Ovary (tissue), 3 donors: ENCODE measurements around the gene BRCA1.

ENCODE experiments used
- CTCF ChIP-seq, 3 donors: fragments of 450-650 bp in 2 of 3; fragments of 200-600 bp in 1 of 3; IDR thresholded peaks; one replicate each; pipeline versions ENCODE4 v1.5.1 to v1.8.0; 2016 to 2022; ENCODE audit warnings: antibody characterized with exemption in 3 of 3, mild to moderate bottlenecking in 1 of 3
- POLR2A ChIP-seq: fragments of 450-650 bp; IDR thresholded peaks from one replicate; pipeline ENCODE4 v1.6.1; 2017; ENCODE audit warnings: antibody characterized with exemption, mild to moderate bottlenecking, moderate library complexity
- donor health status: DM: no; HTN: no; CAD: no.

- no peak for TF ChIP-seq CTCF (IDR thresholded peaks at IDR 0.05)
- TF ChIP-seq POLR2A = no peak
These were observed 55.7 kb downstream of the BRCA1 start for GRCh38 chr17:43069368-43069898.
